Upper lobe of left lung (tissue), 4 donors: Measurements from ENCODE around the gene MYOM1.

Experiments
- EP300 ChIP-seq, 4 donors: sonication (generic); formaldehyde crosslinking; IDR thresholded peaks; one replicate each; pipeline ENCODE4 v1.5.1; 2017; ENCODE audit warnings: antibody characterized with exemption in 4 of 4, control low read depth in 2 of 4
- POLR2AphosphoS5 ChIP-seq, 2 donors: sonication (generic); formaldehyde crosslinking; IDR thresholded peaks; one replicate each; pipeline ENCODE4 v1.5.1; 2017; ENCODE audit warnings: antibody characterized with exemption in 2 of 2
- TF ChIP-seq, protein P1 (sequence below), 6 experiments: fragments of 450-650 bp in 4 of 6; fragments of 200-600 bp in 2 of 6; sonication (generic) in 2 of 6; IDR thresholded peaks; one replicate each; pipeline ENCODE4 v1.5.1; 2016 to 2019; ENCODE audit warnings: antibody characterized with exemption in 6 of 6

- TF ChIP-seq POLR2AphosphoS5 (IDR thresholded peaks at IDR 0.05), result no peak
- TF ChIP-seq, protein P1, sequence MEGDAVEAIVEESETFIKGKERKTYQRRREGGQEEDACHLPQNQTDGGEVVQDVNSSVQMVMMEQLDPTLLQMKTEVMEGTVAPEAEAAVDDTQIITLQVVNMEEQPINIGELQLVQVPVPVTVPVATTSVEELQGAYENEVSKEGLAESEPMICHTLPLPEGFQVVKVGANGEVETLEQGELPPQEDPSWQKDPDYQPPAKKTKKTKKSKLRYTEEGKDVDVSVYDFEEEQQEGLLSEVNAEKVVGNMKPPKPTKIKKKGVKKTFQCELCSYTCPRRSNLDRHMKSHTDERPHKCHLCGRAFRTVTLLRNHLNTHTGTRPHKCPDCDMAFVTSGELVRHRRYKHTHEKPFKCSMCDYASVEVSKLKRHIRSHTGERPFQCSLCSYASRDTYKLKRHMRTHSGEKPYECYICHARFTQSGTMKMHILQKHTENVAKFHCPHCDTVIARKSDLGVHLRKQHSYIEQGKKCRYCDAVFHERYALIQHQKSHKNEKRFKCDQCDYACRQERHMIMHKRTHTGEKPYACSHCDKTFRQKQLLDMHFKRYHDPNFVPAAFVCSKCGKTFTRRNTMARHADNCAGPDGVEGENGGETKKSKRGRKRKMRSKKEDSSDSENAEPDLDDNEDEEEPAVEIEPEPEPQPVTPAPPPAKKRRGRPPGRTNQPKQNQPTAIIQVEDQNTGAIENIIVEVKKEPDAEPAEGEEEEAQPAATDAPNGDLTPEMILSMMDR (IDR thresholded peaks at IDR 0.05), result no peak
- TF ChIP-seq EP300 (IDR thresholded peaks at IDR 0.05), result no peak
These were observed 29.2 kb downstream of the MYOM1 start for GRCh38 chr18:3190610-3191009.
